HG02981 (cell line): ENCODE data around the gene OLFML1.

ENCODE experiments used
- ATAC-seq: cut with Tn5 transposase; IDR thresholded peaks from one replicate; pipeline ENCODE4 v1.9.1; 2021; ENCODE audit warnings: mild to moderate bottlenecking, moderate library complexity; ENCODE audit not compliant: unreplicated experiment

Gene OLFML1

GRCh38 chr11:7555052-7555699 lies 69.9 kb downstream of the OLFML1 start:
- ATAC-seq, result no peak

GRCh38 chr11:7558046-7558445 lies 72.7 kb downstream of the OLFML1 start:
- ATAC-seq, result no peak

- ATAC-seq, result peak; percentile 47
Observed at GRCh38 chr11:7559398-7560283, 74.3 kb downstream of the OLFML1 start.
